GM12865 (cell line): Measurements from ENCODE around the gene DPYD.

Experiments
- DNase-seq: peaks from one replicate; pipeline ENCODE4 v3.0.0; 2010; ENCODE audit warnings: low read depth
- H3K4me3 ChIP-seq: 2 replicates; pipeline ENCODE4 v1.5.1; 2011; ENCODE audit warnings: mild to moderate bottlenecking, low read depth, low read length, control low read depth
- TF ChIP-seq, protein P1 (sequence below): IDR thresholded peaks from 2 replicates; pipeline ENCODE4 v1.5.1; 2011; ENCODE audit warnings: low read length, control low read depth, low read depth, inconsistent platforms; ENCODE audit not compliant: insufficient read depth; ENCODE audit errors: missing control alignments

DPYD gene

GRCh38 chr1:97348599-97349265 lies 572.1 kb downstream of the DPYD start:
- no peak for DNase-seq
- TF ChIP-seq, protein P1, sequence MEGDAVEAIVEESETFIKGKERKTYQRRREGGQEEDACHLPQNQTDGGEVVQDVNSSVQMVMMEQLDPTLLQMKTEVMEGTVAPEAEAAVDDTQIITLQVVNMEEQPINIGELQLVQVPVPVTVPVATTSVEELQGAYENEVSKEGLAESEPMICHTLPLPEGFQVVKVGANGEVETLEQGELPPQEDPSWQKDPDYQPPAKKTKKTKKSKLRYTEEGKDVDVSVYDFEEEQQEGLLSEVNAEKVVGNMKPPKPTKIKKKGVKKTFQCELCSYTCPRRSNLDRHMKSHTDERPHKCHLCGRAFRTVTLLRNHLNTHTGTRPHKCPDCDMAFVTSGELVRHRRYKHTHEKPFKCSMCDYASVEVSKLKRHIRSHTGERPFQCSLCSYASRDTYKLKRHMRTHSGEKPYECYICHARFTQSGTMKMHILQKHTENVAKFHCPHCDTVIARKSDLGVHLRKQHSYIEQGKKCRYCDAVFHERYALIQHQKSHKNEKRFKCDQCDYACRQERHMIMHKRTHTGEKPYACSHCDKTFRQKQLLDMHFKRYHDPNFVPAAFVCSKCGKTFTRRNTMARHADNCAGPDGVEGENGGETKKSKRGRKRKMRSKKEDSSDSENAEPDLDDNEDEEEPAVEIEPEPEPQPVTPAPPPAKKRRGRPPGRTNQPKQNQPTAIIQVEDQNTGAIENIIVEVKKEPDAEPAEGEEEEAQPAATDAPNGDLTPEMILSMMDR: no peak
- no peak overlapping the region for H3K4me3 ChIP-seq

- no peak for DNase-seq
- H3K4me3 ChIP-seq: no peak overlapping the region
- TF ChIP-seq, protein P1: no peak
Observed at GRCh38 chr1:97340951-97341350, 579.9 kb downstream of the DPYD start.

DNA sequence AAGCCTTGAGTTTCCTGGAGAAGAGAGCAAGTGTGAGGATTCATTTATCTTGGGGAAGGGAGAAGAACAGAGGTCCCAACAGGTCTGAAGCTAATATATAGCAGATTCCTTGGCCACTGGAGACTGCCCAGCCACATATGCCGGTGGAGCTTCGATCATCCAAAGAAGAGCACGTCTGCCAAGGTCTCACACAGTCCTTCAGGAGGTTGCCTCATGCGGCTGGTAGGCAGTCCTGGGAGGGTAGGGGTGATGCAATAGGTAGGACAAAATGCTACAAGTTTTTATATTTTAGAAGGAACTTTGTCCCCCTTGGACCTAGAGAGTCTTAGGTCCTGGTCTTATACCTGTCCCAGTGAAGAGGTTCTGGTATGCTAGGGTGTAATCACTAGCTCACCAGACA lies 582.5 kb downstream of the DPYD start:
- DNase-seq: no peak
- H3K4me3 ChIP-seq: no peak overlapping the region
- TF ChIP-seq, protein P1: no peak

- no peak overlapping the region for H3K4me3 ChIP-seq
- DNase-seq: no peak
- TF ChIP-seq, protein P1: no peak
Observed at GRCh38 chr1:97337250-97338030, 583.4 kb downstream of the DPYD start.

GRCh38 chr1:97334454-97334853 lies 586.4 kb downstream of the DPYD start:
- DNase-seq: no peak
- TF ChIP-seq, protein P1: no peak
- no peak overlapping the region for H3K4me3 ChIP-seq

DNA sequence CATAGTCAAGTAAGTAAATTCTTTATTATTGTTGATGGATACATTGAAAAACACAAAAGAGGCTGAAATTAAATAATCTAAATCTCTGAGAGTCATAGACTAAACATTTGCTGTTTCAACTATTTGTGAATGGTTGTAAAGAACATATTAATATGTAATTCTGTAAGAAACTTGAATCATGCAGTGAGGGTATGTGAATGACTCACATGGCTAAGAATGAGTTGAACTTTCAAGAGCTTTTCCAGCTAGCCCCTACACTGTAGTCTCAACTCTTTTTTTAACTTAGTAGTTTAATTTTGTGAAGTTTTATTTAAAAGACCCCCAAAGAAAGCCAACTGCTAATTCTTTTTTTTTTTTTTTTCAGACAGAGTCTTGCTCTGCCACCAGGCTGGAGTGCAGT lies 588.1 kb downstream of the DPYD start:
- DNase-seq: no peak
- H3K4me3 ChIP-seq: no peak overlapping the region
- TF ChIP-seq, protein P1: no peak
